Muscle of leg (tissue), 11 donors: ENCODE measurements around the gene FBXL13. TPM values are rescaled to one million over a fixed set of nuclear protein-coding genes. Genes with fewer than 3 reads are reported as not detected.

Experiments
- DNase-seq: peaks from one replicate; pipeline ENCODE4 v3.0.0; 2013
- H3K27ac ChIP-seq: one replicate; pipeline ENCODE4 v1.5.1; 2013; ENCODE audit warnings: mild to moderate bottlenecking, low read length, control low read depth
- H3K27me3 ChIP-seq: one replicate; pipeline ENCODE4 v1.6.1; 2013; ENCODE audit warnings: low read length; ENCODE audit not compliant: control insufficient read depth, insufficient read depth
- H3K36me3 ChIP-seq: one replicate; pipeline ENCODE4 v1.6.1; 2013; ENCODE audit warnings: low read length; ENCODE audit not compliant: control insufficient read depth, insufficient read depth
- H3K4me1 ChIP-seq: one replicate; pipeline ENCODE4 v1.6.1; 2013; ENCODE audit warnings: low read length; ENCODE audit not compliant: control insufficient read depth, insufficient read depth
- H3K4me3 ChIP-seq: one replicate; pipeline ENCODE4 v1.5.1; 2013; ENCODE audit warnings: low read length, control low read depth
- H3K9me3 ChIP-seq: replicated peaks from 2 replicates; pipeline ENCODE4 v1.6.1; 2013; ENCODE audit warnings: low read depth, low read length; ENCODE audit not compliant: control insufficient read depth
- WGBS: methylation state at CpG from one replicate; pipeline ENCODE4 v1.1.5; 2013; ENCODE audit warnings: missing lambda C conversion rate; ENCODE audit not compliant: insufficient coverage; 5-methylcytosine and 5-hydroxymethylcytosine counted together
- polyA plus RNA-seq, 8 donors: library from polyadenylated mRNA; unstranded; fragments of 120-200 nt; gene quantifications; one replicate each; pipeline versions ENCODE4 v1.2.1 to v1.2.3, GENCODE V29; 2013; ENCODE audit warnings: inconsistent platforms in 1 of 8, low replicate concordance in 1 of 8; ENCODE audit not compliant: insufficient read length in 8 of 8, insufficient read depth in 1 of 8
- total RNA-seq: library from RNA; stranded (reverse); fragments of 120-200 nt; gene quantifications from one replicate; pipeline ENCODE4 v1.2.4, GENCODE V29; 2013

FBXL13 gene
- total and polyA plus RNA-seq, 9 donors = 0.47 to 1.2 (median 0.74) TPM

DNA sequence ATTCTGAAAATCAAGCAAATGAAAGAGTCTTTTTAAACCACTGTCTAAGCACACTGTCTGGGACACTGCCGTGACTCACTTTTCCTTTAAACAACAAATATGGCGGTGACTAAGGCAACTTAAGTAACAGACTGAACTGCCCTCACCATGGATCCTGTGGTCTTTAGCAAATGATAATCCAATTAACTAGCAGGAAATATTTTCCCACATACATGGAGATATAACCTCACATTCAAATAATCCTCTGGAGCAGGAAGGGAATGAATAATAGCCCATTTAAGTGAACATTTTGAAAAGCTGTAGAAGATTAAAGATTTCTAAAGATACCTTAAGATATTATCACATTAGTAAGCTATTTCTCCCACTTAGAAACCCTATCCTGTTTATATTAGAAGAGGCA lies 202.1 kb downstream of the FBXL13 start:
- Histone ChIP-seq H3K4me3 (no peak overlapping the region), H3K9me3 (no peaks in the 10 kb centered on the region), H3K36me3 (no peaks in the 10 kb centered on the region), H3K4me1 (peaks cover 3% of the 10 kb centered on the region), H3K27me3 (no peaks in the 10 kb centered on the region), H3K27ac (no peak overlapping the region)
- no peak for DNase-seq
- 100% methylated on average over 1 of the region's 2 CpGs for WGBS

- no CpG with 5 or more reads among the region's 5 CpGs for WGBS
- Histone ChIP-seq H3K4me3 (no peak overlapping the region), H3K27ac (no peak overlapping the region), H3K36me3 (no peaks in the 10 kb centered on the region), H3K27me3 (no peaks in the 10 kb centered on the region), H3K9me3 (no peaks in the 10 kb centered on the region), H3K4me1 (no peaks in the 10 kb centered on the region)
- DNase-seq = no peak
These were observed 205.4 kb downstream of the FBXL13 start for GRCh38 chr7:102869195-102869594.

GRCh38 chr7:102866535-102867215 lies 207.9 kb downstream of the FBXL13 start:
- peak; percentile 78 for DNase-seq
- H3K27me3 ChIP-seq = no peaks in the 10 kb centered on the region
- WGBS = 60% methylated on average over 1 of the region's 3 CpGs
- no peaks in the 10 kb centered on the region for H3K4me1 ChIP-seq
- no peak overlapping the region for H3K27ac ChIP-seq
- H3K4me3 ChIP-seq = no peak overlapping the region
- no peaks in the 10 kb centered on the region for H3K9me3 ChIP-seq
- H3K36me3 ChIP-seq = no peaks in the 10 kb centered on the region

DNA sequence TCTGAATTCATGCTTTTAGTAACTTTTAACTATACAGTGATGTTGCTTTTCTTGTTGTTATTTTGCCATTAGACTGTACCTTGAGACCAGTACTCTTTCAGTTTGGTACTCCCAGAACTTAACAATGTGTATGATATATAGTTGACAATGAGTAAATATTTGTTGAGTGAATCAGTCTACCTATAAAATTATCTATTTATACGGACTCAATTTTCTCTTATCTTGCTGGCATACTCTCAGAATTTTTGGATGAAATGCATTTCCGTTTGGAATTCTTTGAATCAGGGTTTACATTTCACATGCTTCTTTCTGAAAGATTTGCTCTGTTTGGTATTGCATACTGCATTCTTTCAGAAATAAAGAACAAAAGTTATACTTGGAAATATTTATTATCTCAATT lies 209.6 kb downstream of the FBXL13 start:
- Histone ChIP-seq H3K4me1 (no peaks in the 10 kb centered on the region), H3K36me3 (no peaks in the 10 kb centered on the region), H3K4me3 (no peak overlapping the region), H3K27me3 (no peaks in the 10 kb centered on the region), H3K9me3 (no peaks in the 10 kb centered on the region), H3K27ac (no peak overlapping the region)
- WGBS = no CpG with 5 or more reads among the region's 2 CpGs
- DNase-seq = no peak

DNA sequence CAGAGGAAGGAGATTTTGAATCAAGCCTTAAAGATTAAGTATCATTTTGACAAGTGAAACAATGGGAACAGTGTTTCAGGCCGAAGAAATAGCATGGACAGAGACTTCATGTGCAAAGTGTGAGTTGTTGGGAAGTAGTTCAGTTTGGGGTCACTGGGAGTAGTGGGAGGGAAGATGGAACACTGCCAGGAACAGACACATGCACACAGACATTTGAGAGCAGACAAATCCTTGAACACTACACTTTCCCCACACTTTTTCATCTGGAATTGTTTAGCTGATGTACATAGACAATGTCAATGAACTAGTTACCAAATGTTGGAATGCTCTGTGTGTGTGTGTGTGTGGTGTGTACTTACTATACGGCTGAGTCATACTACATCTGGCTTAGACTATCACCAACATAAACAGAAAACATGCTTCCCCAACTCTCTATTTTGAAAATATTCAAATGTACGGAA lies 214.2 kb downstream of the FBXL13 start:
- Histone ChIP-seq H3K4me1 (peaks cover 5% of the 10 kb centered on the region), H3K4me3 (no peak overlapping the region), H3K27me3 (no peaks in the 10 kb centered on the region), H3K27ac (peak overlapping the region; percentile 22), H3K36me3 (no peaks in the 10 kb centered on the region), H3K9me3 (no peaks in the 10 kb centered on the region)
- peak; percentile 94 for DNase-seq
- WGBS = no CpG with 5 or more reads among the region's 3 CpGs

DNA sequence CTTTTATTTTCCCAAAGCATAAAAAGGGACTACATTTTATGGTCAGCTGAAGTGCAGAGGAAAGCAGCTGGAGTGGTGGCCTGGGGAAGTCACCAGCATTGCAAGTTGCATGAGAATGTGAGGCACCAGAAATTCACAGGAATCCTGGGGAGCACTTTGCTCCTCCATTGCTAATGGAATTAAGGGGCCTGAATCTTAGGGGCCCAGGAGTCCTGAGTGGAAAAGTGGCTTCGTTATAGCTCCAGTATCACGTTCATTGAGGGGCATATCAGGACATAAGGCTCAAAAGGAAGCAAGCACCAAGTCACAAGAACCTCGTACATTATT lies 214.8 kb downstream of the FBXL13 start:
- H3K27me3 ChIP-seq = no peaks in the 10 kb centered on the region
- peaks cover 5% of the 10 kb centered on the region for H3K4me1 ChIP-seq
- no peak for DNase-seq
- WGBS = 40% methylated on average over 1 of the region's 3 CpGs
- H3K4me3 ChIP-seq = no peak overlapping the region
- no peaks in the 10 kb centered on the region for H3K36me3 ChIP-seq
- peak overlapping the region; percentile 22 for H3K27ac ChIP-seq
- no peaks in the 10 kb centered on the region for H3K9me3 ChIP-seq

GRCh38 chr7:102859084-102859798 lies 215.4 kb downstream of the FBXL13 start:
- 20% methylated on average over 1 of the region's 4 CpGs for WGBS
- peaks cover 5% of the 10 kb centered on the region for H3K4me1 ChIP-seq
- H3K9me3 ChIP-seq = no peaks in the 10 kb centered on the region
- H3K27me3 ChIP-seq = no peaks in the 10 kb centered on the region
- H3K27ac ChIP-seq = peak overlapping the region; percentile 22
- H3K36me3 ChIP-seq = no peaks in the 10 kb centered on the region
- no peak overlapping the region for H3K4me3 ChIP-seq
- peak; percentile 24 for DNase-seq

DNA sequence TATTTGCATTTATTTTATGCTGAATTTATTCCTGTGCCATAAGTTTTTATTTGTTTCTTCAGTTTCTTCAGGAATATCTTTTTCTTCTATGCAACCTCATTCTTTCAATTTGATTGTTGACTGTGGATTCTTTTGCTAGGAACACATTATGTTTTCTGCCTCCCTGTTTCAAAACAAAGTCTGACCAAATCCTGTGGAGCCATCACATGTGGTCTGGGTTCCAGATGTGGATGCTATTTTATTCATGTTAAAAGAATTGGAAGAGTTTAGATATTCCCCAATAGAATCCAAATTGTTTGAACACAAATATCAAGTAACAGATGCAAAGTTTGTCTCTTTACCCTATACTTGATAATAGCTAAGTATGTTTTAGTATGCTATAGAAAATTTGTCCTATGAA lies 218.6 kb downstream of the FBXL13 start:
- Histone ChIP-seq H3K27ac (no peak overlapping the region), H3K36me3 (no peaks in the 10 kb centered on the region), H3K9me3 (no peaks in the 10 kb centered on the region), H3K4me1 (peaks cover 5% of the 10 kb centered on the region), H3K27me3 (no peaks in the 10 kb centered on the region), H3K4me3 (no peak overlapping the region)
- DNase-seq = peak; percentile 16

- no peak for DNase-seq
- H3K27me3 ChIP-seq = no peaks in the 10 kb centered on the region
- no peaks in the 10 kb centered on the region for H3K9me3 ChIP-seq
- H3K4me1 ChIP-seq = no peaks in the 10 kb centered on the region
- WGBS = no CpG with 5 or more reads among the region's 3 CpGs
- H3K36me3 ChIP-seq = no peaks in the 10 kb centered on the region
- H3K27ac ChIP-seq = no peak overlapping the region
- no peak overlapping the region for H3K4me3 ChIP-seq
These were observed 225.1 kb downstream of the FBXL13 start for GRCh38 chr7:102849538-102849937.

GRCh38 chr7:102849079-102849478 lies 225.5 kb downstream of the FBXL13 start:
- Histone ChIP-seq H3K4me1 (no peaks in the 10 kb centered on the region), H3K27me3 (no peaks in the 10 kb centered on the region), H3K9me3 (no peaks in the 10 kb centered on the region), H3K36me3 (no peaks in the 10 kb centered on the region), H3K4me3 (no peak overlapping the region), H3K27ac (no peak overlapping the region)
- 77% methylated on average over 2 of the region's 5 CpGs for WGBS
- DNase-seq = peak; percentile 64
